ENCODE results near the gene GPR78.

Gene GPR78

DNA sequence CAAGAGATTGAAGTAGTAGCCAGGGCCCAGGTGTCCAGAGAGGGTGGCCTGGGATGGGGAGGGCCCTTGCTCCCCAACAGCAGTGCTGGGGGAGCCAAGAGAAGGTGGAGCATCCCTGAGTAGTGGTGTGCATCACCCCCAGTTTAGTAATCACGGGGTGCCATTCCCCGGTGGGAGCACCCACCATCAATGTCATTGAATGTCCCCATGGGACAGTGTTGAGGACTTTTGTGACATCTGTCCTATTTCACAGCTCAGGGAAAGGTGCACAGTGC, 7.9 kb downstream of the GPR78 start:
- Histone ChIP-seq H3F3A (ENCODE audit: insufficient read depth, low read length) (no peaks in the 10 kb centered on the region), H3K27me3 (replicated peaks; ENCODE audit: insufficient read depth, low read length) (peaks cover 96% of the 10 kb centered on the region), H3K9ac (ENCODE audit: low read length) (no peak overlapping the region), H3K27ac (ENCODE audit: low read length) (no peak overlapping the region), H2AFZ (ENCODE audit: low read length) (no peak overlapping the region), H3K9me2 (replicated peaks; ENCODE audit: insufficient read depth, low read length) (no peaks in the 10 kb centered on the region), H3K4me1 (ENCODE audit: low read length) (no peaks in the 10 kb centered on the region), H3K4me2 (ENCODE audit: low read depth, low read length) (no peak overlapping the region), H3K9me3 (replicated peaks; ENCODE audit: insufficient read depth, low read length) (no peaks in the 10 kb centered on the region), H4K20me1 (ENCODE audit: insufficient read depth, low read length) (no peaks in the 10 kb centered on the region), H3K79me2 (ENCODE audit: low read length) (no peaks in the 10 kb centered on the region), H3K4me3 (ENCODE audit: low read length) (no peak overlapping the region), H3K36me3 (replicated peaks; ENCODE audit: insufficient read depth, low read length) (no peaks in the 10 kb centered on the region)
- TF ChIP-seq EZH2phosphoT487 (IDR thresholded peaks at IDR 0.05; ENCODE audit: low read length) (no peak), CTCF (IDR thresholded peaks at IDR 0.05; ENCODE audit: low read length) (no peak), EZH2 (optimal IDR thresholded peaks at IDR 0.05; ENCODE audit: low read depth, low read length) (no peak)
- no peak for DNase-seq

- H3K4me1 ChIP-seq (ENCODE audit: low read length): no peaks in the 10 kb centered on the region
- TF ChIP-seq EZH2phosphoT487 (IDR thresholded peaks at IDR 0.05; ENCODE audit: low read length) (no peak), CTCF (IDR thresholded peaks at IDR 0.05; ENCODE audit: low read length) (no peak)
- no peak overlapping the region for H3K4me2 ChIP-seq (ENCODE audit: low read depth, low read length)
- no peak overlapping the region for H3K4me3 ChIP-seq (ENCODE audit: low read length)
- peaks cover 99% of the 10 kb centered on the region for H3K27me3 ChIP-seq (replicated peaks; ENCODE audit: insufficient read depth, low read length)
- H3K27ac ChIP-seq (ENCODE audit: low read length): no peak overlapping the region
- H4K20me1 ChIP-seq (ENCODE audit: insufficient read depth, low read length): no peaks in the 10 kb centered on the region
- no peaks in the 10 kb centered on the region for H3F3A ChIP-seq (ENCODE audit: insufficient read depth, low read length)
- no peak for DNase-seq
- H3K9me3 ChIP-seq (replicated peaks; ENCODE audit: insufficient read depth, low read length): no peaks in the 10 kb centered on the region
- no peaks in the 10 kb centered on the region for H3K36me3 ChIP-seq (replicated peaks; ENCODE audit: insufficient read depth, low read length)
- H3K79me2 ChIP-seq (ENCODE audit: low read length): no peaks in the 10 kb centered on the region
- H2AFZ ChIP-seq (ENCODE audit: low read length): no peak overlapping the region
- H3K9me2 ChIP-seq (replicated peaks; ENCODE audit: insufficient read depth, low read length): no peaks in the 10 kb centered on the region
- no peak overlapping the region for H3K9ac ChIP-seq (ENCODE audit: low read length)
Measured at GRCh38 chr4:8589336-8589735, 9.1 kb downstream of the GPR78 start.

- no peaks in the 10 kb centered on the region for H3K4me1 ChIP-seq (ENCODE audit: low read length)
- no peaks in the 10 kb centered on the region for H3K79me2 ChIP-seq (ENCODE audit: low read length)
- H3K9ac ChIP-seq (ENCODE audit: low read length): no peak overlapping the region
- no peaks in the 10 kb centered on the region for H4K20me1 ChIP-seq (ENCODE audit: insufficient read depth, low read length)
- H3K9me3 ChIP-seq (replicated peaks; ENCODE audit: insufficient read depth, low read length): no peaks in the 10 kb centered on the region
- H3K27me3 ChIP-seq (replicated peaks; ENCODE audit: insufficient read depth, low read length): peaks cover 97% of the 10 kb centered on the region
- DNase-seq: no peak
- H3K27ac ChIP-seq (ENCODE audit: low read length): no peak overlapping the region
- no peak overlapping the region for H3K4me3 ChIP-seq (ENCODE audit: low read length)
- no peaks in the 10 kb centered on the region for H3F3A ChIP-seq (ENCODE audit: insufficient read depth, low read length)
- no peaks in the 10 kb centered on the region for H3K9me2 ChIP-seq (replicated peaks; ENCODE audit: insufficient read depth, low read length)
- no peak overlapping the region for H3K4me2 ChIP-seq (ENCODE audit: low read depth, low read length)
- no peak for TF ChIP-seq CTCF (IDR thresholded peaks at IDR 0.05; ENCODE audit: low read length)
- TF ChIP-seq EZH2phosphoT487 (IDR thresholded peaks at IDR 0.05; ENCODE audit: low read length): no peak
- no peak for TF ChIP-seq EZH2 (optimal IDR thresholded peaks at IDR 0.05; ENCODE audit: low read depth, low read length)
- H3K36me3 ChIP-seq (replicated peaks; ENCODE audit: insufficient read depth, low read length): no peaks in the 10 kb centered on the region
- no peak overlapping the region for H2AFZ ChIP-seq (ENCODE audit: low read length)
Measured at GRCh38 chr4:8589823-8590545, 9.8 kb downstream of the GPR78 start.

All from MM.1S (cell line).